GM18526 (cell line): ENCODE data around the gene EPS8.

ENCODE experiments used
- POLR2A ChIP-seq: IDR thresholded peaks from 3 replicates; pipeline ENCODE4 v1.6.1; 2011; ENCODE audit not compliant: insufficient read length; ENCODE audit errors: extremely low read depth

EPS8 gene

GRCh38 chr12:15782667-15783066 lies 6.5 kb downstream of the EPS8 start:
- TF ChIP-seq POLR2A, result no peak

GRCh38 chr12:15779925-15780324 lies 9.3 kb downstream of the EPS8 start:
- TF ChIP-seq POLR2A, result no peak

- TF ChIP-seq POLR2A, result no peak
These were observed 11.1 kb downstream of the EPS8 start for GRCh38 chr12:15778126-15778525.

GRCh38 chr12:15777355-15778012 lies 11.7 kb downstream of the EPS8 start:
- no peak for TF ChIP-seq POLR2A

- no peak for TF ChIP-seq POLR2A
These were observed 12.7 kb downstream of the EPS8 start for GRCh38 chr12:15776532-15776931.

- no peak for TF ChIP-seq POLR2A
These were observed 14.4 kb downstream of the EPS8 start for GRCh38 chr12:15774819-15775218.

GRCh38 chr12:15772405-15773018 lies 16.7 kb downstream of the EPS8 start:
- TF ChIP-seq POLR2A, result no peak

- TF ChIP-seq POLR2A, result no peak
These were observed 18.6 kb downstream of the EPS8 start for GRCh38 chr12:15770581-15770980.

GRCh38 chr12:15770021-15770420 lies 19.2 kb downstream of the EPS8 start:
- TF ChIP-seq POLR2A, result no peak

GRCh38 chr12:15769586-15769985 lies 19.6 kb downstream of the EPS8 start:
- TF ChIP-seq POLR2A, result no peak

- TF ChIP-seq POLR2A, result no peak
These were observed 21.9 kb downstream of the EPS8 start for GRCh38 chr12:15767301-15767700.

- TF ChIP-seq POLR2A, result no peak
These were observed 25.9 kb downstream of the EPS8 start for GRCh38 chr12:15763328-15763727.

- no peak for TF ChIP-seq POLR2A
These were observed 31.5 kb downstream of the EPS8 start for GRCh38 chr12:15757553-15758255.

GRCh38 chr12:15756822-15757221 lies 32.4 kb downstream of the EPS8 start:
- no peak for TF ChIP-seq POLR2A

GRCh38 chr12:15754233-15754632 lies 35.0 kb downstream of the EPS8 start:
- TF ChIP-seq POLR2A, result no peak

- no peak for TF ChIP-seq POLR2A
These were observed 36.4 kb downstream of the EPS8 start for GRCh38 chr12:15752785-15753184.
